K562 (cell line): ENCODE results near the gene SFTPB. TPM values are rescaled to one million over a fixed set of nuclear protein-coding genes. Genes with fewer than 3 reads are reported as not detected.
A peak's percentile ranks its signal among the peaks of the same experiment; 100 is the strongest.

Experiments used
- ATAC-seq: fragments of 200-7000 bp; cut with Tn5 transposase; 3 replicates; pipeline ENCODE4 v1.9.1; 2020; ENCODE audit warnings: moderate library complexity
- BruUV-seq: library from RNA; stranded (reverse); fragments of 400-500 nt; replicated peaks from 2 replicates; lab custom pipeline; 2021; lab: Mats Ljungman, UMichigan
- CTCF ChIA-PET: fragments of 300-600 bp; formaldehyde crosslinking; extraction: SDS; loops from one replicate; lab custom pipeline; 2021; ENCODE audit warnings: low intra/inter-chr PET ratio; lab: Yijun Ruan, JAX
- POLR2A ChIA-PET: fragments of 300-600, 350-650 bp; sonication (Branson Sonifier 250); formaldehyde crosslinking; extraction: SDS; loops from one replicate; lab custom pipeline; 2021; ENCODE audit warnings: antibody characterized with exemption, inconsistent platforms; lab: Yijun Ruan, JAX
- DNase-seq, 4 experiments: peaks; one replicate each; pipeline versions ENCODE4 v3.0.0 to v3.0.0-alpha.2; 2011 to 2018; ENCODE audit warnings: low spot score in 3 of 4, mixed read lengths in 3 of 4; ENCODE audit errors: extremely low read depth in 1 of 4
- FAIRE-seq: peaks from 2 replicates; lab custom pipeline; 2011; peaks lifted over from hg19 to GRCh38; lab: Jason Lieb, UNC
- H2AFZ ChIP-seq: 2 replicates; pipeline ENCODE4 v1.6.0; 2011; ENCODE audit warnings: low read depth, low read length, control low read depth, inconsistent platforms
- H3K27ac ChIP-seq: fragments of 200-600 bp; 3 replicates; pipeline ENCODE4 v1.8.0; 2011; ENCODE audit warnings: low read depth, mild to moderate bottlenecking, control low read depth, inconsistent platforms, low read length, moderate library complexity, mixed read lengths; ENCODE audit errors: extremely low read depth
- H3K27me3 ChIP-seq, 2 experiments: fragments of 300-600 bp in 1 of 2; 2 replicates in 1 of 2; 3 replicates in 1 of 2; pipeline versions ENCODE4 v1.6.0 to v1.8.0; 2011; ENCODE audit warnings: inconsistent platforms in 2 of 2, low read length in 2 of 2, mild to moderate bottlenecking in 1 of 2, mixed read lengths in 1 of 2, moderate library complexity in 1 of 2; ENCODE audit not compliant: control insufficient read depth in 2 of 2, insufficient read depth in 2 of 2
- H3K36me3 ChIP-seq: fragments of 300-600 bp; 3 replicates; pipeline ENCODE4 v1.8.0; 2011; ENCODE audit warnings: mild to moderate bottlenecking, low read length, inconsistent platforms; ENCODE audit not compliant: control insufficient read depth, insufficient read depth
- H3K4me1 ChIP-seq, 2 experiments: fragments of 200-600 bp in 1 of 2; replicated peaks in 1 of 2; 2 replicates in 1 of 2; 3 replicates in 1 of 2; pipeline versions ENCODE4 v1.5.1 to v1.8.0; 2011; ENCODE audit warnings: inconsistent platforms in 2 of 2, low read length in 2 of 2, mild to moderate bottlenecking in 1 of 2, mixed read lengths in 1 of 2, moderate library complexity in 1 of 2; ENCODE audit not compliant: control insufficient read depth in 2 of 2, insufficient read depth in 2 of 2
- H3K4me2 ChIP-seq: 2 replicates; pipeline ENCODE4 v1.6.1; 2011; ENCODE audit warnings: low read length, control low read depth, inconsistent platforms, mixed read lengths; ENCODE audit not compliant: insufficient read depth
- H3K4me3 ChIP-seq: fragments of 200-600 bp; sonication (generic), shearing (Covaris generic); 2 replicates; pipeline ENCODE4 v1.5.1; 2016; ENCODE audit warnings: control low read depth, inconsistent platforms
- H3K79me2 ChIP-seq: fragments of 200-600 bp; 3 replicates; pipeline ENCODE4 v1.8.0; 2011; ENCODE audit warnings: low read length, inconsistent platforms; ENCODE audit not compliant: control insufficient read depth, insufficient read depth
- H3K9ac ChIP-seq, 2 experiments: 2 replicates each; pipeline versions ENCODE4 v1.6.0 to v1.6.1; 2011; ENCODE audit warnings: low read depth in 2 of 2, low read length in 2 of 2, control low read depth in 1 of 2, inconsistent platforms in 1 of 2, mild to moderate bottlenecking in 1 of 2, mixed read lengths in 1 of 2; ENCODE audit not compliant: insufficient read depth in 1 of 2
- H3K9me1 ChIP-seq: one replicate; pipeline ENCODE4 v1.6.0; 2011; ENCODE audit warnings: inconsistent platforms, mild to moderate bottlenecking, low read length, moderate library complexity; ENCODE audit not compliant: control insufficient read depth, insufficient read depth
- H3K9me3 ChIP-seq: replicated peaks from 2 replicates; pipeline ENCODE4 v1.5.1; 2011; ENCODE audit warnings: low read depth, low read length, inconsistent platforms; ENCODE audit not compliant: control insufficient read depth, insufficient read depth
- H4K20me1 ChIP-seq: replicated peaks from 2 replicates; pipeline ENCODE4 v1.6.1; 2011; ENCODE audit warnings: low read length, inconsistent platforms, mixed read lengths; ENCODE audit not compliant: control insufficient read depth, insufficient read depth
- CREB1 ChIP-seq, 2 experiments: sonication (generic) in 1 of 2; formaldehyde crosslinking in 1 of 2; IDR thresholded peaks; 2 replicates each; pipeline versions ENCODE4 v1.6.1 to v1.8.0; 2012 to 2022; ENCODE audit warnings: inconsistent platforms in 1 of 2, mild to moderate bottlenecking in 1 of 2, missing genetic modification reagents in 1 of 2, moderate library complexity in 1 of 2
- DACH1 ChIP-seq: fragments of 450-650 bp; IDR thresholded peaks from 2 replicates; pipeline ENCODE4 v1.6.1; 2018; ENCODE audit not compliant: partially characterized antibody
- DNMT1 ChIP-seq: fragments of 450-650 bp; IDR thresholded peaks from 2 replicates; pipeline ENCODE4 v1.6.1; 2016; ENCODE audit warnings: antibody characterized with exemption, mild to moderate bottlenecking
- IFI16 ChIP-seq: fragments of 250-450 bp; sonication (Bioruptor Pico); IDR thresholded peaks from 2 replicates; pipeline ENCODE4 v2.1.2; 2022; ENCODE audit warnings: mild to moderate bottlenecking, inconsistent platforms
- MBD2 ChIP-seq: sonication (generic); IDR thresholded peaks from 2 replicates; pipeline ENCODE4 v1.6.1; 2016; ENCODE audit warnings: low read depth, borderline replicate concordance
- MIER1 ChIP-seq: fragments of 450-650 bp; IDR thresholded peaks from 2 replicates; pipeline ENCODE4 v1.6.1; 2016; ENCODE audit warnings: antibody characterized with exemption, mild to moderate bottlenecking, low read depth
- NFATC3 ChIP-seq: fragments of 450-650 bp; IDR thresholded peaks from 2 replicates; pipeline ENCODE4 v1.6.1; 2017; ENCODE audit warnings: mild to moderate bottlenecking
- PML ChIP-seq: IDR thresholded peaks from 2 replicates; pipeline ENCODE4 v1.6.1; 2012; ENCODE audit warnings: low read length, inconsistent platforms
- SIX5 ChIP-seq, 2 experiments: IDR thresholded peaks; 2 replicates each; pipeline ENCODE4 v1.6.1; 2011; ENCODE audit warnings: low read length in 2 of 2, borderline replicate concordance in 1 of 2, low read depth in 1 of 2, mild to moderate bottlenecking in 1 of 2, moderate library complexity in 1 of 2; ENCODE audit not compliant: insufficient read depth in 1 of 2
- TEAD1 ChIP-seq, 2 experiments: fragments of 450-650 bp in 1 of 2; sonication (generic) in 1 of 2; formaldehyde crosslinking; IDR thresholded peaks; 2 replicates each; pipeline versions ENCODE4 v1.4.0 to v1.8.0; 2020 to 2022; ENCODE audit warnings: mild to moderate bottlenecking in 2 of 2, missing genetic modification reagents in 1 of 2
- ZBTB8A ChIP-seq: fragments of 450-650 bp; IDR thresholded peaks from 2 replicates; pipeline ENCODE4 v1.6.1; 2018; ENCODE audit warnings: mild to moderate bottlenecking, moderate library complexity; ENCODE audit not compliant: partially characterized antibody
- WGBS: fragments of 100-300 bp; shearing (Covaris generic); methylation state at CpG from one replicate; pipeline ENCODE4 v1.1.6; 2016; ENCODE audit warnings: low coverage, mixed read lengths; ENCODE audit not compliant: insufficient coverage; ENCODE audit errors: missing lambda C conversion rate; 5-methylcytosine and 5-hydroxymethylcytosine counted together
- in situ Hi-C: fragments of 300-500 bp; cut with MboI; formaldehyde crosslinking; loops from 4 replicates; pipeline ENCODE4 v1.15.0; 2018; ENCODE audit warnings: inconsistent platforms, mixed read lengths
- intact Hi-C: fragments of 100-400 bp; cut with micrococcal nuclease; formaldehyde crosslinking; loops from 2 replicates; pipeline ENCODE4 v1.14.2; 2022
- polyA plus RNA-seq, 8 experiments: library from polyadenylated mRNA; depleted of rRNA in 4 of 8; stranded (reverse) in 5 of 8; unstranded in 3 of 8; fragments of >200 nt; fragmentation: Nextera tagmentation in 2 of 8; fragmentation: Illumina TruSeq in 1 of 8; extraction: Ambion mirVana in 2 of 8; extraction: Trizol in 1 of 8; gene quantifications; 2 replicates each; pipeline versions ENCODE4 v1.2.1 to v1.2.3, GENCODE V29; 2011 to 2014; ENCODE audit warnings: inconsistent platforms in 1 of 8, missing spikeins in 1 of 8
- total RNA-seq, 7 experiments: library from RNA; depleted of rRNA in 6 of 7; stranded (reverse); fragments of >200 nt in 6 of 7; fragmentation: Illumina TruSeq in 2 of 7; extraction: Trizol in 2 of 7; gene quantifications; 2 replicates each; pipeline versions ENCODE4 v1.2.1 to v1.2.3, GENCODE V29; 2011 to 2021; ENCODE audit warnings: low replicate concordance in 1 of 7
- TF ChIP-seq, protein P1 (sequence below): fragments of 250-450 bp; sonication (Bioruptor Pico); IDR thresholded peaks from 2 replicates; pipeline ENCODE4 v1.8.0; 2022; ENCODE audit warnings: moderate library complexity, mild to moderate bottlenecking, inconsistent platforms
- TF ChIP-seq, protein P2 (sequence below): fragments of 450-650 bp; IDR thresholded peaks from 2 replicates; pipeline ENCODE4 v1.6.1; 2018; ENCODE audit warnings: mild to moderate bottlenecking, low read depth; ENCODE audit not compliant: partially characterized antibody

Gene SFTPB
- total and polyA plus RNA-seq, 9 of the 15 experiments (the other 6 are each of a cell fraction or from before 2014, with no cell fraction given): 0.03 to 7.0 TPM; not detected in 7

DNA sequence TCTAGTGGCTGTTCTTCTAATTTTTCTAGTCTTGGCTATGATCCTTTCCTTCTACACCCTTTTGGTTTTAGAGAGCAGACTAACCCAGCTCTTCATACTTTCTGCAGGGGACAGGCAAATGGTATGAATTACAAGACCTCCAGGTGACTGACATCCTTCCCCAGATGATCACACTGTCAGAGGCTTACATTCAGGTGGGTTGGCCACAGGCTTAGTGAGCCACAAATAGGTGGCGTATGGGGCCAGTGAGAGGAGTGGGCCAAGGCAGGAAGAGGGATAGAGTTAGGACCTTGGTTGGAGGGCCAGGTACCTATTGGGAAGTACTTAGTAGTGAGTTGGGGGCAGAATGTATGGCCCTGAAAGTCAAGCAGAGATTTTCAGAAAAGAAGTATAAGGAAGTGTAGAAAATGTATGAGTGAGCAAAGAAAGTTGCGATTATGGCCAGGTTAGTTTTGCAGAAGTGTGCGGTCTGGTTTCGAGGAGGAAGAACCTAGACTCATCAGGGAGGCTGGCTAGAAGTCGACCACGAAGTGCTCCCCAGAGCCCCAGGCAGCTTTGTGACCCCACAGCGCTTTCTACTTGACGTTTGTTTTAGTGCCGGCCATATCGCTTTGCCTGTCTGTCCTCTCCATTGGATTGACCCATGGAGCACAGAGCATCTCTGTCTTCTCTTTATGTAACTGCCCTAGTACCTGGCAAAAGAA, 20.0 kb downstream of the SFTPB start:
- in situ Hi-C loops: no loop called here
- POLR2A ChIA-PET: interaction anchor here (0.7 to 2.8 kb wide), 4 partner anchors 10 to 109 kb away, joined by 3 to 17 read pairs (median 3); partner anchors contain the start of gene MAT2A

DNA sequence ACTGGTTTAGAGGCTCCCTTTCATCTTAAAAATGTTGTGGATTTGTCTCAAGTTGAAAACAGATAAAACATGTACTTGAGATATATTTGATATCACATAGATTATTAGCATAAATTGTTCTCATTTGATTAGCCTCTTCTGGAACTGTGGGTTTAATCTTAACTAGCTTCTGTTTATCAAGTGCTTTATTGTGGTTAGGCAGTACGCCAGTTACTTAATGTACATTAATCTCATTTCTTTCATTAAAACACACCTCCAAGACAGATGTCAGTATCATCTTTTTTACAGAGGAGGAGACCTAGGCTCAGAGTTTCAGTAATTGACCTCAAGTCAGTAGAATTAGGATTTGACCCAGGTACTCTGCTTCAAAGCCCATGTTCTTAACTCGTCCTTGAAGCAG, 21.8 kb downstream of the SFTPB start:
- no peaks in the 10 kb centered on the region for H3K4me1 ChIP-seq
- FAIRE-seq (no peak), ATAC-seq (no peak), DNase-seq (no peak)
- no peak overlapping the region for H3K9ac ChIP-seq
- H3K27ac ChIP-seq: no peak overlapping the region
- no peak overlapping the region for H2AFZ ChIP-seq
- no peaks in the 10 kb centered on the region; the same call in 2 of the 3 replicates for H3K79me2 ChIP-seq
- in situ Hi-C loops: no loop called here
- H3K9me1 ChIP-seq: peaks cover 3% of the 10 kb centered on the region
- POLR2A ChIA-PET: interaction anchor here (1.6 kb wide), 1 partner anchor 9 kb away, joined by 6 read pairs; no protein-coding TSS in a partner anchor
- WGBS: 96% methylated on average over 2 of the region's 2 CpGs
- 0 out of 2 replicates have a peak, but pooled peaks cover 3% of the 10 kb centered on the region for H4K20me1 ChIP-seq
- no peaks in the 10 kb centered on the region for H3K9me3 ChIP-seq
- intact Hi-C loops: no loop called here
- BruUV-seq: no TSS peak
- no peaks in the 10 kb centered on the region for H3K27me3 ChIP-seq
- no peak overlapping the region for H3K4me2 ChIP-seq
- H3K36me3 ChIP-seq: peaks cover 97% of the 10 kb centered on the region
- CTCF ChIA-PET: interaction anchor here (0.6 kb wide), 1 partner anchor 11 kb away, joined by 3 read pairs; no protein-coding TSS in a partner anchor
- no peak overlapping the region for H3K4me3 ChIP-seq
- TF ChIP-seq TEAD1 (CRISPR knock-in tag; IDR thresholded peaks at IDR 0.05) (no peak), MBD2 (no peak), MIER1 (no peak), CREB1 (IDR thresholded peaks at IDR 0.05) (no peak), CREB1 (CRISPR knock-in tag; IDR thresholded peaks at IDR 0.05) (no peak), DACH1 (no peak), IFI16 (CRISPR knock-in tag) (no peak), DNMT1 (no peak), SIX5 (IDR thresholded peaks at IDR 0.05; ENCODE audit: borderline replicate concordance in 1 of 2, insufficient read depth in 1 of 2, low read depth in 1 of 2, low read length in 2 of 2) (no peak)
- TF ChIP-seq, protein P1, sequence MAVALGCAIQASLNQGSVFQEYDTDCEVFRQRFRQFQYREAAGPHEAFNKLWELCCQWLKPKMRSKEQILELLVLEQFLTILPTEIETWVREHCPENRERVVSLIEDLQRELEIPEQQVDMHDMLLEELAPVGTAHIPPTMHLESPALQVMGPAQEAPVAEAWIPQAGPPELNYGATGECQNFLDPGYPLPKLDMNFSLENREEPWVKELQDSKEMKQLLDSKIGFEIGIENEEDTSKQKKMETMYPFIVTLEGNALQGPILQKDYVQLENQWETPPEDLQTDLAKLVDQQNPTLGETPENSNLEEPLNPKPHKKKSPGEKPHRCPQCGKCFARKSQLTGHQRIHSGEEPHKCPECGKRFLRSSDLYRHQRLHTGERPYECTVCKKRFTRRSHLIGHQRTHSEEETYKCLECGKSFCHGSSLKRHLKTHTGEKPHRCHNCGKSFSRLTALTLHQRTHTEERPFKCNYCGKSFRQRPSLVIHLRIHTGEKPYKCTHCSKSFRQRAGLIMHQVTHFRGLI (CRISPR knock-in tag): no peak
- TF ChIP-seq, protein P2, sequence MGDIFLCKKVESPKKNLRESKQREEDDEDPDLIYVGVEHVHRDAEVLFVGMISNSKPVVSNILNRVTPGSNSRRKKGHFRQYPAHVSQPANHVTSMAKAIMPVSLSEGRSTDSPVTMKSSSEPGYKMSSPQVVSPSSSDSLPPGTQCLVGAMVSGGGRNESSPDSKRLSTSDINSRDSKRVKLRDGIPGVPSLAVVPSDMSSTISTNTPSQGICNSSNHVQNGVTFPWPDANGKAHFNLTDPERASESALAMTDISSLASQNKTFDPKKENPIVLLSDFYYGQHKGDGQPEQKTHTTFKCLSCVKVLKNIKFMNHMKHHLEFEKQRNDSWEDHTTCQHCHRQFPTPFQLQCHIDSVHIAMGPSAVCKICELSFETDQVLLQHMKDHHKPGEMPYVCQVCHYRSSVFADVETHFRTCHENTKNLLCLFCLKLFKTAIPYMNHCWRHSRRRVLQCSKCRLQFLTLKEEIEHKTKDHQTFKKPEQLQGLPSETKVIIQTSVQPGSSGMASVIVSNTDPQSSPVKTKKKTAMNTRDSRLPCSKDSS: no peak

More for the DNA sequence above, 20.0 kb downstream of the SFTPB start:
- H3K9me3 ChIP-seq: no peaks in the 10 kb centered on the region
- WGBS: 93% methylated on average over 10 of the region's 10 CpGs
- H3K79me2 ChIP-seq: no peaks in the 10 kb centered on the region
- ATAC-seq (no peak), FAIRE-seq (no peak), DNase-seq (no peak)
- TF ChIP-seq PML (0 out of 2 replicates have a peak, but pooled peaks have one; percentile 0), ZBTB8A (no peak), NFATC3 (no peak)
- no peak overlapping the region; a peak in 1 of 4 replicates for H3K9ac ChIP-seq
- H3K9me1 ChIP-seq: no peaks in the 10 kb centered on the region
- peaks cover 95% of the 10 kb centered on the region for H3K36me3 ChIP-seq
- H2AFZ ChIP-seq: no peak overlapping the region
- CTCF ChIA-PET: interaction anchor here (0.7 kb wide), 1 partner anchor 524 kb away, joined by 9 read pairs; no protein-coding TSS in a partner anchor
- H3K4me2 ChIP-seq: no peak overlapping the region
- H4K20me1 ChIP-seq: 0 out of 2 replicates have a peak, but pooled peaks cover 3% of the 10 kb centered on the region
- H3K27ac ChIP-seq: no peak overlapping the region
- H3K27me3 ChIP-seq: no peaks in the 10 kb centered on the region
- no peak overlapping the region for H3K4me3 ChIP-seq
- intact Hi-C loops: no loop called here
- no TSS peak for BruUV-seq
- H3K4me1 ChIP-seq: no peaks in the 10 kb centered on the region
